Measurements from ENCODE around the gene STXBP1. TPM values are rescaled to one million over a fixed set of nuclear protein-coding genes. Genes with fewer than 3 reads are reported as not detected.

STXBP1 gene
- total and polyA plus RNA-seq, 2 of the 13 experiments (the other 11 are each of a cell fraction or from before 2014, with no cell fraction given), result 2.9 TPM

GRCh38 chr9:127716412-127716811 is 104.3 kb downstream of the STXBP1 start (continued):
- TF ChIP-seq HNF1B (CRISPR knock-in tag; IDR thresholded peaks at IDR 0.05) (0 out of 2 replicates have a peak, but pooled peaks have one; percentile 9), BATF2 (CRISPR knock-in tag; IDR thresholded peaks at IDR 0.05) (no peak), ZNF350 (CRISPR knock-in tag; IDR thresholded peaks at IDR 0.05; ENCODE audit: borderline replicate concordance, low read depth) (0 out of 2 replicates have a peak, but pooled peaks have one; percentile 19), MTA1 (CRISPR knock-in tag; IDR thresholded peaks at IDR 0.05; ENCODE audit: borderline replicate concordance) (0 out of 2 replicates have a peak, but pooled peaks have one; percentile 42), ZNF883 (CRISPR knock-in tag; IDR thresholded peaks at IDR 0.05; ENCODE audit: not compliant biosample characterization) (no peak), PATZ1 (CRISPR knock-in tag; IDR thresholded peaks at IDR 0.05) (peak; percentile 64), ZBTB7A (CRISPR knock-in tag; IDR thresholded peaks at IDR 0.05) (no peak), CENPT (CRISPR knock-in tag; IDR thresholded peaks at IDR 0.05; ENCODE audit: low read depth) (no peak), DBP (CRISPR knock-in tag; IDR thresholded peaks at IDR 0.05; ENCODE audit: not compliant biosample characterization) (no peak), MEF2D (CRISPR knock-in tag; IDR thresholded peaks at IDR 0.05) (0 out of 2 replicates have a peak, but pooled peaks have one; percentile 9), RORA (CRISPR knock-in tag; IDR thresholded peaks at IDR 0.05) (no peak), UBTF (CRISPR knock-in tag; IDR thresholded peaks at IDR 0.05) (peak; percentile 45; the same call in 1 of the 2 replicates), NR2F6 (IDR thresholded peaks at IDR 0.05) (0 out of 2 replicates have a peak, but pooled peaks have one; percentile 21), NR2F6 (CRISPR knock-in tag; IDR thresholded peaks at IDR 0.05) (no peak; the same call in 1 of the 2 replicates), HNF4A (CRISPR knock-in tag; IDR thresholded peaks at IDR 0.05) (peak; percentile 65; the same call in 1 of the 2 replicates), GABPB1 (CRISPR knock-in tag; IDR thresholded peaks at IDR 0.05) (peak; percentile 32; the same call in 1 of the 2 replicates), RARA (CRISPR knock-in tag; IDR thresholded peaks at IDR 0.05) (peak; percentile 50), ZFP41 (CRISPR knock-in tag; IDR thresholded peaks at IDR 0.05; ENCODE audit: borderline replicate concordance) (no peak), KLF12 (CRISPR knock-in tag; IDR thresholded peaks at IDR 0.05; ENCODE audit: borderline replicate concordance) (no peak)

Measured in HepG2 (cell line).